Neural cell (in vitro differentiated cells): Measurements from ENCODE around the gene PALMD. TPM values are rescaled to one million over a fixed set of nuclear protein-coding genes. Genes with fewer than 3 reads are reported as not detected.

Experiments
- H2AFZ ChIP-seq: fragments of 200-600, 300-800 bp; sonication (generic), shearing (Covaris generic); 2 replicates; pipeline ENCODE4 v1.6.0; 2014; ENCODE audit warnings: low read depth, mild to moderate bottlenecking, antibody characterized with exemption, low read length, moderate library complexity
- H3F3A ChIP-seq: fragments of 200-600 bp; shearing (Covaris generic); 2 replicates; pipeline ENCODE4 v1.6.1; 2016; ENCODE audit warnings: mild to moderate bottlenecking, moderate library complexity, mixed read lengths, antibody characterized with exemption, low read length; ENCODE audit not compliant: insufficient read depth, poor library complexity, severe bottlenecking
- H3K27ac ChIP-seq: fragments of 200-600, 300-800 bp; sonication (generic), shearing (Covaris generic); 2 replicates; pipeline ENCODE4 v1.5.1; 2014; ENCODE audit warnings: mild to moderate bottlenecking, low read length, moderate library complexity
- H3K27me3 ChIP-seq: fragments of 300-800, 200-600 bp; sonication (generic), shearing (Covaris generic); 2 replicates; pipeline ENCODE4 v1.6.0; 2014; ENCODE audit warnings: mild to moderate bottlenecking, low read depth, low read length, moderate library complexity; ENCODE audit not compliant: insufficient read depth
- H3K36me3 ChIP-seq: fragments of 300-800, 200-600 bp; sonication (generic), shearing (Covaris generic); 2 replicates; pipeline ENCODE4 v1.5.1; 2014; ENCODE audit warnings: mild to moderate bottlenecking, antibody characterized with exemption, low read length, moderate library complexity; ENCODE audit not compliant: insufficient read depth
- H3K4me2 ChIP-seq: fragments of 300-800, 200-600 bp; sonication (generic), shearing (Covaris generic); 2 replicates; pipeline ENCODE4 v1.6.0; 2014; ENCODE audit warnings: mild to moderate bottlenecking, low read length
- H3K4me3 ChIP-seq: fragments of 300-800, 200-600 bp; sonication (generic), shearing (Covaris generic); 2 replicates; pipeline ENCODE4 v1.5.1; 2014; ENCODE audit warnings: mild to moderate bottlenecking, low read length, moderate library complexity
- H3K79me2 ChIP-seq: fragments of 200-600 bp; shearing (Covaris generic); replicated peaks from 2 replicates; pipeline ENCODE4 v1.6.0; 2014; ENCODE audit warnings: mild to moderate bottlenecking, low read length, moderate library complexity; ENCODE audit not compliant: insufficient read depth
- H3K9ac ChIP-seq: fragments of 300-800, 200-600 bp; sonication (generic), shearing (Covaris generic); 2 replicates; pipeline ENCODE4 v1.6.1; 2016; ENCODE audit warnings: mild to moderate bottlenecking, low read length, mixed read lengths
- H3K9me2 ChIP-seq: fragments of 200-600 bp; shearing (Covaris generic); 2 replicates; pipeline ENCODE4 v1.6.1; 2016; ENCODE audit warnings: mild to moderate bottlenecking, low read length, mixed read lengths; ENCODE audit not compliant: insufficient read depth
- H3K9me3 ChIP-seq: fragments of 200-600, 300-800 bp; sonication (generic), shearing (Covaris generic); 2 replicates; pipeline ENCODE4 v1.6.1; 2016; ENCODE audit warnings: mild to moderate bottlenecking, mixed run types, low read length, moderate library complexity, mixed read lengths
- H4K20me1 ChIP-seq: fragments of 200-600 bp; shearing (Covaris generic); 2 replicates; pipeline ENCODE4 v1.6.1; 2016; ENCODE audit warnings: mild to moderate bottlenecking, mixed run types; ENCODE audit not compliant: insufficient read depth
- EP300 ChIP-seq: fragments of 450-650 bp; conservative IDR thresholded peaks from 2 replicates; pipeline ENCODE4 v1.6.1; 2014; ENCODE audit warnings: antibody characterized with exemption, mild to moderate bottlenecking, moderate library complexity; ENCODE audit not compliant: poor library complexity, severe bottlenecking
- EZH2 ChIP-seq: fragments of 200-600, 300-800 bp; shearing (Covaris generic), sonication (generic); IDR thresholded peaks from 2 replicates; pipeline ENCODE4 v1.6.1; 2014; ENCODE audit warnings: antibody characterized with exemption, low read length, borderline replicate concordance, mild to moderate bottlenecking; ENCODE audit not compliant: insufficient read depth, poor library complexity, severe bottlenecking
- MXI1 ChIP-seq: fragments of 450-650 bp; conservative IDR thresholded peaks from 2 replicates; pipeline ENCODE4 v1.6.1; 2014; ENCODE audit warnings: antibody characterized with exemption, mild to moderate bottlenecking; ENCODE audit not compliant: poor library complexity, severe bottlenecking
- POLR2AphosphoS5 ChIP-seq: IDR thresholded peaks from 2 replicates; pipeline ENCODE4 v1.6.1; 2012
- RAD21 ChIP-seq: fragments of 450-650 bp; conservative IDR thresholded peaks from 2 replicates; pipeline ENCODE4 v1.6.1; 2014; ENCODE audit warnings: antibody characterized with exemption, mild to moderate bottlenecking, moderate library complexity
- SMC3 ChIP-seq: fragments of 450-650 bp; conservative IDR thresholded peaks from 2 replicates; pipeline ENCODE4 v1.6.1; 2014; ENCODE audit warnings: antibody characterized with exemption, mild to moderate bottlenecking, moderate library complexity; ENCODE audit not compliant: poor library complexity
- TAF1 ChIP-seq: IDR thresholded peaks from 2 replicates; pipeline ENCODE4 v1.6.1; 2012; ENCODE audit warnings: low read depth
- polyA plus RNA-seq: library from polyadenylated mRNA; depleted of rRNA; stranded (reverse); fragments of >200 nt; gene quantifications from 2 replicates; pipeline ENCODE4 v1.2.3, GENCODE V29; 2014
- TF ChIP-seq, protein P1 (sequence below): IDR thresholded peaks from 2 replicates; pipeline ENCODE4 v1.6.1; 2012; ENCODE audit warnings: borderline replicate concordance
- TF ChIP-seq, protein P2 (sequence below): fragments of 450-650 bp; IDR thresholded peaks from 2 replicates; pipeline ENCODE4 v1.5.1; 2014; ENCODE audit warnings: antibody characterized with exemption, mild to moderate bottlenecking, moderate library complexity; ENCODE audit not compliant: poor library complexity, severe bottlenecking

PALMD gene
- polyA plus RNA-seq, 1 donor from 2014 or later, result 19.4 TPM

DNA sequence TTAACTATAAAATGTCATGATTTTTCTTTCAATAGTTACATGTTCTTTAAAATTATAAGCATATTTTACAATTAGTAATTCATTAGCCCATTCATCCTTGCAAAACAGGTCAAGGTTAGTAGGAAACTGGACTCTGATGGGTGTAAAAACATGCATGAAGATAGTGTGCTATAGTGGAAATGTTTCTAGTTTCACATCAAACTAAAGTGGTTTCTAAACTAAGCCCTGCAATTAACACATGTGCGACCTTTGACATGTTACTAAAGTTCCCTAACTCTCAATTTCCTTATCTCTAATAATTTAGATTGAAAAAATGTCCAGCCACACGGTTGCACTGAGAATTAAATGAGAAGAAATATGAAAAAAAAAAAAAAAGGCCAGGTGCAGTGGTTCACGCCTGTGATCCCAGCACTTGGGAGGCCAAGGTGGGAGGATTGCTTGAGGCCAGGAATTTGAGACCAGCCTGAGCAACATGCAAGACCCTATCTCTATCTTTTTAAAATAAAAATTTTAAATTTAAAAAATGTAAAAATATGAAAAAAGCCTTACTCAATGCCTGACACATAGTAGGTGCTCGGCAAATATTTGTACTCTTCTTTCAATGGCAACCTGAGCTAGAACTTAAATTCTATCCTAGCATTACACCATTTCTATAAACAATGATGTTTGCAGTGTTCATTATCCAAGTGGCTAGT lies 44.1 kb upstream of the PALMD start:
- Histone ChIP-seq H3K4me3 (no peak overlapping the region), H3K4me2 (no peak overlapping the region), H3K27ac (no peak overlapping the region), H3K79me2 (no peaks in the 10 kb centered on the region), H3K9ac (no peak overlapping the region), H3K27me3 (no peaks in the 10 kb centered on the region), H4K20me1 (no peaks in the 10 kb centered on the region), H3K36me3 (no peaks in the 10 kb centered on the region), H3F3A (no peaks in the 10 kb centered on the region), H2AFZ (no peak overlapping the region), H3K9me3 (no peaks in the 10 kb centered on the region), H3K9me2 (no peaks in the 10 kb centered on the region)
- TF ChIP-seq POLR2AphosphoS5 (no peak), SMC3 (no peak), RAD21 (no peak)
- TF ChIP-seq, protein P1, sequence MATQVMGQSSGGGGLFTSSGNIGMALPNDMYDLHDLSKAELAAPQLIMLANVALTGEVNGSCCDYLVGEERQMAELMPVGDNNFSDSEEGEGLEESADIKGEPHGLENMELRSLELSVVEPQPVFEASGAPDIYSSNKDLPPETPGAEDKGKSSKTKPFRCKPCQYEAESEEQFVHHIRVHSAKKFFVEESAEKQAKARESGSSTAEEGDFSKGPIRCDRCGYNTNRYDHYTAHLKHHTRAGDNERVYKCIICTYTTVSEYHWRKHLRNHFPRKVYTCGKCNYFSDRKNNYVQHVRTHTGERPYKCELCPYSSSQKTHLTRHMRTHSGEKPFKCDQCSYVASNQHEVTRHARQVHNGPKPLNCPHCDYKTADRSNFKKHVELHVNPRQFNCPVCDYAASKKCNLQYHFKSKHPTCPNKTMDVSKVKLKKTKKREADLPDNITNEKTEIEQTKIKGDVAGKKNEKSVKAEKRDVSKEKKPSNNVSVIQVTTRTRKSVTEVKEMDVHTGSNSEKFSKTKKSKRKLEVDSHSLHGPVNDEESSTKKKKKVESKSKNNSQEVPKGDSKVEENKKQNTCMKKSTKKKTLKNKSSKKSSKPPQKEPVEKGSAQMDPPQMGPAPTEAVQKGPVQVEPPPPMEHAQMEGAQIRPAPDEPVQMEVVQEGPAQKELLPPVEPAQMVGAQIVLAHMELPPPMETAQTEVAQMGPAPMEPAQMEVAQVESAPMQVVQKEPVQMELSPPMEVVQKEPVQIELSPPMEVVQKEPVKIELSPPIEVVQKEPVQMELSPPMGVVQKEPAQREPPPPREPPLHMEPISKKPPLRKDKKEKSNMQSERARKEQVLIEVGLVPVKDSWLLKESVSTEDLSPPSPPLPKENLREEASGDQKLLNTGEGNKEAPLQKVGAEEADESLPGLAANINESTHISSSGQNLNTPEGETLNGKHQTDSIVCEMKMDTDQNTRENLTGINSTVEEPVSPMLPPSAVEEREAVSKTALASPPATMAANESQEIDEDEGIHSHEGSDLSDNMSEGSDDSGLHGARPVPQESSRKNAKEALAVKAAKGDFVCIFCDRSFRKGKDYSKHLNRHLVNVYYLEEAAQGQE, result no peak

DNA sequence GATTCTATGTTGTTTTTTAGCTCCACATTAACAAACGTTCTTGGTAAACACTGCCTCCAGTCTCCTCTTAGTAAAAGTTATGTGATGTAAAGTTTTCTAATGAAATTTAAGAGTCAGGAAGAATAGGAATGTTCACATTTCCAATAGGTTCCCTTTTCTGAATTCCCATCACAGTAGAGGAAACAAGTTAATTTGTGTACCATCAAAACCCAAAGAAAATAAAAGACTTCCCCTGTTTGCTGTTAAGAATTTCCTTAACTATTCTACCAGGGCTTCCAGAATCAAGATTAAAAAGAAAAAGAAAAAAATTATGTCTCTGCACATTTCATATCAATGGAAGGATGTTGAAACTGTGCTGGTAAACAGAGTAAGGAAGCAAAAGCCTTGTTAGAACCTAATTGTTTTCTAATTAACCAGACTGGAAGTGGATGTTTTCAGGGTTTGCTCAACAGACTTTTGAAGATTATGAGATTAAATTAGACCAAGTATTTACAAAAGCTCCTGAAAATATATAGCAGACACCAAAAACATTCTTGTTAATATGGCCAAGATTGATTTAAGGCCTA lies 43.4 kb upstream of the PALMD start:
- no peaks in the 10 kb centered on the region for H3K9me2 ChIP-seq
- TF ChIP-seq EZH2 (no peak), POLR2AphosphoS5 (no peak), TAF1 (no peak), MXI1 (no peak), SMC3 (no peak), RAD21 (no peak), EP300 (no peak)
- TF ChIP-seq, protein P2, sequence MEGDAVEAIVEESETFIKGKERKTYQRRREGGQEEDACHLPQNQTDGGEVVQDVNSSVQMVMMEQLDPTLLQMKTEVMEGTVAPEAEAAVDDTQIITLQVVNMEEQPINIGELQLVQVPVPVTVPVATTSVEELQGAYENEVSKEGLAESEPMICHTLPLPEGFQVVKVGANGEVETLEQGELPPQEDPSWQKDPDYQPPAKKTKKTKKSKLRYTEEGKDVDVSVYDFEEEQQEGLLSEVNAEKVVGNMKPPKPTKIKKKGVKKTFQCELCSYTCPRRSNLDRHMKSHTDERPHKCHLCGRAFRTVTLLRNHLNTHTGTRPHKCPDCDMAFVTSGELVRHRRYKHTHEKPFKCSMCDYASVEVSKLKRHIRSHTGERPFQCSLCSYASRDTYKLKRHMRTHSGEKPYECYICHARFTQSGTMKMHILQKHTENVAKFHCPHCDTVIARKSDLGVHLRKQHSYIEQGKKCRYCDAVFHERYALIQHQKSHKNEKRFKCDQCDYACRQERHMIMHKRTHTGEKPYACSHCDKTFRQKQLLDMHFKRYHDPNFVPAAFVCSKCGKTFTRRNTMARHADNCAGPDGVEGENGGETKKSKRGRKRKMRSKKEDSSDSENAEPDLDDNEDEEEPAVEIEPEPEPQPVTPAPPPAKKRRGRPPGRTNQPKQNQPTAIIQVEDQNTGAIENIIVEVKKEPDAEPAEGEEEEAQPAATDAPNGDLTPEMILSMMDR, result no peak
- TF ChIP-seq, protein P1, result no peak
- H3K27ac ChIP-seq, result no peak overlapping the region
- no peak overlapping the region for H3K9ac ChIP-seq
- no peaks in the 10 kb centered on the region for H4K20me1 ChIP-seq
- H2AFZ ChIP-seq, result no peak overlapping the region
- no peaks in the 10 kb centered on the region for H3K27me3 ChIP-seq
- no peaks in the 10 kb centered on the region for H3F3A ChIP-seq
- H3K4me2 ChIP-seq, result no peak overlapping the region
- H3K9me3 ChIP-seq, result no peaks in the 10 kb centered on the region
- H3K36me3 ChIP-seq, result no peaks in the 10 kb centered on the region
- H3K4me3 ChIP-seq, result no peak overlapping the region
- H3K79me2 ChIP-seq, result no peaks in the 10 kb centered on the region
